Osteoblast (primary cell): ENCODE results near the gene DGKI. TPM values are rescaled to one million over a fixed set of nuclear protein-coding genes. Genes with fewer than 3 reads are reported as not detected.

Experiments
- DNase-seq: peaks from one replicate; pipeline ENCODE4 v3.0.0; 2011; ENCODE audit warnings: low spot score, mixed read lengths; ENCODE audit not compliant: insufficient read length; ENCODE audit errors: missing footprints
- H2AFZ ChIP-seq: 2 replicates; pipeline ENCODE4 v1.6.0; 2011; ENCODE audit warnings: mild to moderate bottlenecking, low read length
- H3K27ac ChIP-seq: 2 replicates; pipeline ENCODE4 v1.5.1; 2011; ENCODE audit warnings: mild to moderate bottlenecking, low read depth, low read length, moderate library complexity
- H3K27me3 ChIP-seq: 2 replicates; pipeline ENCODE4 v1.6.0; 2012; ENCODE audit warnings: mild to moderate bottlenecking, control low read depth, inconsistent platforms, low read length, moderate library complexity; ENCODE audit not compliant: insufficient read depth
- H3K36me3 ChIP-seq: 2 replicates; pipeline ENCODE4 v1.5.1; 2011; ENCODE audit warnings: mild to moderate bottlenecking, low read length, control low read depth, moderate library complexity; ENCODE audit not compliant: insufficient read depth
- H3K4me1 ChIP-seq: 2 replicates; pipeline ENCODE4 v1.5.1; 2011; ENCODE audit warnings: mild to moderate bottlenecking, low read length, control low read depth, moderate library complexity; ENCODE audit not compliant: insufficient read depth
- H3K4me2 ChIP-seq: 2 replicates; pipeline ENCODE4 v1.6.0; 2011; ENCODE audit warnings: mild to moderate bottlenecking, low read length; ENCODE audit not compliant: insufficient read depth
- H3K4me3 ChIP-seq: fragments of 200-600 bp; sonication (generic); 3 replicates; pipeline ENCODE4 v1.5.1; 2012; ENCODE audit warnings: mild to moderate bottlenecking, low read length, inconsistent platforms; ENCODE audit not compliant: insufficient read depth
- H3K79me2 ChIP-seq: 2 replicates; pipeline ENCODE4 v1.6.0; 2012; ENCODE audit warnings: mild to moderate bottlenecking, low read length, control low read depth, inconsistent platforms; ENCODE audit not compliant: insufficient read depth
- H3K9me3 ChIP-seq: 2 replicates; pipeline ENCODE4 v1.5.1; 2011; ENCODE audit warnings: low read depth, low read length, control low read depth
- H4K20me1 ChIP-seq: 2 replicates; pipeline ENCODE4 v1.6.0; 2012; ENCODE audit warnings: mild to moderate bottlenecking, low read length, control low read depth; ENCODE audit not compliant: insufficient read depth
- CTCF ChIP-seq: IDR thresholded peaks from 2 replicates; pipeline ENCODE4 v1.5.1; 2011; ENCODE audit warnings: mild to moderate bottlenecking, low read depth, low read length, moderate library complexity; ENCODE audit errors: extremely low read depth
- total RNA-seq: library from RNA; depleted of rRNA; stranded (reverse); fragments of >200 nt; gene quantifications from 2 replicates; pipeline ENCODE4 v1.2.3, GENCODE V29; 2012

Gene DGKI
- total RNA-seq, 1 donor: 19.2 TPM

GRCh38 chr7:137691566-137691965, 155.2 kb downstream of the DGKI start:
- H3K4me2 ChIP-seq: no peak overlapping the region
- H3K27ac ChIP-seq: no peak overlapping the region
- H2AFZ ChIP-seq: no peak overlapping the region
- no peak for DNase-seq
- no peaks in the 10 kb centered on the region for H3K79me2 ChIP-seq
- H3K4me1 ChIP-seq: peaks cover 49% of the 10 kb centered on the region
- H4K20me1 ChIP-seq: no peaks in the 10 kb centered on the region
- no peaks in the 10 kb centered on the region for H3K27me3 ChIP-seq
- H3K9me3 ChIP-seq: no peaks in the 10 kb centered on the region
- TF ChIP-seq CTCF: no peak
- H3K36me3 ChIP-seq: no peaks in the 10 kb centered on the region
- no peak overlapping the region for H3K4me3 ChIP-seq

- no peaks in the 10 kb centered on the region for H3K27me3 ChIP-seq
- DNase-seq: no peak
Observed at GRCh38 chr7:137690635-137691034, 156.1 kb downstream of the DGKI start.

GRCh38 chr7:137689761-137690160, 157.0 kb downstream of the DGKI start:
- DNase-seq: no peak
- Histone ChIP-seq H3K27ac (peak overlapping the region; percentile 91), H3K36me3 (no peaks in the 10 kb centered on the region), H3K79me2 (no peaks in the 10 kb centered on the region), H4K20me1 (no peaks in the 10 kb centered on the region), H3K4me2 (no peak overlapping the region), H3K4me3 (no peak overlapping the region), H2AFZ (no peak overlapping the region), H3K9me3 (no peaks in the 10 kb centered on the region), H3K27me3 (no peaks in the 10 kb centered on the region), H3K4me1 (peaks cover 46% of the 10 kb centered on the region)
- TF ChIP-seq CTCF: no peak

More at GRCh38 chr7:137690635-137691034, 156.1 kb downstream of the DGKI start:
- Histone ChIP-seq H3K27ac (no peak overlapping the region), H3K79me2 (no peaks in the 10 kb centered on the region), H4K20me1 (no peaks in the 10 kb centered on the region), H3K9me3 (no peaks in the 10 kb centered on the region), H3K4me3 (no peak overlapping the region), H2AFZ (no peak overlapping the region), H3K36me3 (no peaks in the 10 kb centered on the region), H3K4me2 (no peak overlapping the region), H3K4me1 (peaks cover 49% of the 10 kb centered on the region)
- no peak for TF ChIP-seq CTCF

GRCh38 chr7:137687556-137688265, 159.1 kb downstream of the DGKI start:
- H2AFZ ChIP-seq: peak overlapping the region; percentile 7
- H3K27ac ChIP-seq: peak overlapping the region; percentile 91
- no peak for TF ChIP-seq CTCF
- H3K4me1 ChIP-seq: peaks cover 48% of the 10 kb centered on the region
- H3K36me3 ChIP-seq: no peaks in the 10 kb centered on the region
- H3K9me3 ChIP-seq: no peaks in the 10 kb centered on the region
- H3K4me2 ChIP-seq: peak overlapping the region; percentile 69
- H3K4me3 ChIP-seq: peak overlapping the region; percentile 10
- no peaks in the 10 kb centered on the region for H3K27me3 ChIP-seq
- peak; percentile 38 for DNase-seq
- H3K79me2 ChIP-seq: no peaks in the 10 kb centered on the region
- H4K20me1 ChIP-seq: no peaks in the 10 kb centered on the region
